GM10847 (cell line): ENCODE results near the gene TMEM256.
A peak's percentile ranks its signal among the peaks of the same experiment; 100 is the strongest.

ENCODE experiments used
- POLR2A ChIP-seq: IDR thresholded peaks from 2 replicates; pipeline ENCODE4 v1.6.1; 2011; ENCODE audit not compliant: insufficient read length; ENCODE audit errors: extremely low read depth

TMEM256 gene

GRCh38 chr17:7403977-7404736 is at the start of gene TMEM256:
TMEM256 (minus strand) TSS chr17:7404097; CDS start chr17:7404084, 13 bp downstream.
- peak; percentile 91 for TF ChIP-seq POLR2A

GRCh38 chr17:7448461-7448860 is 44.6 kb upstream of the TMEM256 start:
- no peak for TF ChIP-seq POLR2A

GRCh38 chr17:7445619-7445968 is 41.7 kb upstream of the TMEM256 start:
- TF ChIP-seq POLR2A: no peak

- no peak for TF ChIP-seq POLR2A
Observed at GRCh38 chr17:7444682-7445618, 41.1 kb upstream of the TMEM256 start, which contains the start of gene CHRNB1. CHRNB1 (plus strand) TSS chr17:7445061; CDS start chr17:7445128, 67 bp downstream.

- no peak for TF ChIP-seq POLR2A
Observed at GRCh38 chr17:7443499-7444485, 39.9 kb upstream of the TMEM256 start.

- TF ChIP-seq POLR2A: no peak
Observed at GRCh38 chr17:7442142-7442541, 38.2 kb upstream of the TMEM256 start.

GRCh38 chr17:7441266-7441665 is 37.4 kb upstream of the TMEM256 start:
- TF ChIP-seq POLR2A: no peak

- no peak for TF ChIP-seq POLR2A
Observed at GRCh38 chr17:7440834-7441195, 36.9 kb upstream of the TMEM256 start.

- TF ChIP-seq POLR2A: no peak
Observed at GRCh38 chr17:7440113-7440833, 36.4 kb upstream of the TMEM256 start.

GRCh38 chr17:7439462-7440112 is 35.7 kb upstream of the TMEM256 start, which contains the start of gene FGF11:
FGF11 (plus strand) TSS chr17:7439512; CDS start chr17:7439621, 109 bp downstream.
- TF ChIP-seq POLR2A: peak; percentile 11

- no peak for TF ChIP-seq POLR2A
Observed at GRCh38 chr17:7438656-7439460, 35.0 kb upstream of the TMEM256 start.

GRCh38 chr17:7437950-7438614 is 34.2 kb upstream of the TMEM256 start:
- TF ChIP-seq POLR2A: no peak
